DND-41 (cell line): ENCODE measurements around the gene TMEM242.

Experiments
- ATAC-seq: fragments of 200-7000 bp; cut with Tn5 transposase; 3 replicates; pipeline ENCODE4 v1.9.1; 2021; ENCODE audit warnings: low read depth; ENCODE audit not compliant: insufficient read depth
- DNase-seq: peaks from one replicate; pipeline ENCODE4 v3.0.0-alpha.2; 2020
- H2AFZ ChIP-seq: 2 replicates; pipeline ENCODE4 v1.6.0; 2012; ENCODE audit warnings: low read depth, low read length
- H3K27ac ChIP-seq: 2 replicates; pipeline ENCODE4 v1.5.1; 2012; ENCODE audit warnings: low read length, inconsistent platforms
- H3K27me3 ChIP-seq: fragments of 200-600 bp; sonication (generic); 2 replicates; pipeline ENCODE4 v1.6.0; 2012; ENCODE audit warnings: low read length, mild to moderate bottlenecking, inconsistent platforms; ENCODE audit not compliant: insufficient read depth, poor library complexity
- H3K36me3 ChIP-seq: 2 replicates; pipeline ENCODE4 v1.5.1; 2012; ENCODE audit warnings: low read length, inconsistent platforms; ENCODE audit not compliant: insufficient read depth
- H3K4me1 ChIP-seq: 2 replicates; pipeline ENCODE4 v1.5.1; 2012; ENCODE audit warnings: mild to moderate bottlenecking, low read length; ENCODE audit not compliant: insufficient read depth
- H3K4me2 ChIP-seq: 2 replicates; pipeline ENCODE4 v1.6.0; 2012; ENCODE audit warnings: mild to moderate bottlenecking, moderate library complexity, low read length, inconsistent platforms; ENCODE audit not compliant: insufficient read depth
- H3K4me3 ChIP-seq, 2 experiments: fragments of 200-600 bp in 1 of 2; shearing (Covaris generic) in 1 of 2; 2 replicates each; pipeline ENCODE4 v1.5.1; 2012 to 2016; ENCODE audit warnings: inconsistent platforms in 2 of 2, low read length in 2 of 2, mild to moderate bottlenecking in 2 of 2, low read depth in 1 of 2, moderate library complexity in 1 of 2
- H3K79me2 ChIP-seq: 2 replicates; pipeline ENCODE4 v1.6.0; 2012; ENCODE audit warnings: low read length, inconsistent platforms; ENCODE audit not compliant: insufficient read depth
- H3K9ac ChIP-seq: 2 replicates; pipeline ENCODE4 v1.6.0; 2012; ENCODE audit warnings: low read depth, mild to moderate bottlenecking, inconsistent platforms, low read length, moderate library complexity
- H3K9me3 ChIP-seq: 2 replicates; pipeline ENCODE4 v1.5.1; 2012; ENCODE audit warnings: low read length, moderate library complexity, mild to moderate bottlenecking, inconsistent platforms; ENCODE audit not compliant: insufficient read depth, severe bottlenecking
- H4K20me1 ChIP-seq: 2 replicates; pipeline ENCODE4 v1.6.0; 2012; ENCODE audit warnings: low read length; ENCODE audit not compliant: insufficient read depth
- EZH2 ChIP-seq: IDR thresholded peaks from 3 replicates; pipeline ENCODE4 v1.6.1; 2012; ENCODE audit warnings: borderline replicate concordance, low read depth, mild to moderate bottlenecking, moderate library complexity, low read length, inconsistent platforms; ENCODE audit not compliant: severe bottlenecking
- TF ChIP-seq, protein P1 (sequence below): IDR thresholded peaks from 2 replicates; pipeline ENCODE4 v1.5.1; 2012; ENCODE audit warnings: borderline replicate concordance, low read length, moderate library complexity, mild to moderate bottlenecking; ENCODE audit not compliant: poor library complexity, severe bottlenecking; ENCODE audit errors: extremely low read depth

TMEM242 gene

DNA sequence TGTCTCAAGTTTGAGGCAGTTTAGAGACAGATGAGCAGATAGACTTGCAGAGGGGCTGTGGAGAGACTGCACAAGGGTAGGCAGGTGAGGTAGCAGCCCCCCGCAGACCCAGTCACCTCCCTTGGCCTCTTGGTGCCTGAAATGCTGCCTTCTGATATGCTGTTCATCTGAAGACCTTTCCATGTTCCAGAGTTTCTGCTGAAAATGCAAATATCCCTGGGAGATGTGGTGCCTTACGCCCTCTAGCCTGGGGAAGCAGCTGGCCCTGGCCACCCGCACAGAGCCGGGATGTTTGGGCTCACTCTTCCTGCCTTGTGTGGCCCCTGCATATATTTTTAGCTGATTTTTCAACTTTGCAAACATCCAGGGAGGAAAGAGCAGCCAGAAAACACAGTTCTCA is 51.4 kb downstream of the TMEM242 start:
- peaks cover 20% of the 10 kb centered on the region for H3K4me1 ChIP-seq
- H4K20me1 ChIP-seq = no peaks in the 10 kb centered on the region
- ATAC-seq = no peak

DNA sequence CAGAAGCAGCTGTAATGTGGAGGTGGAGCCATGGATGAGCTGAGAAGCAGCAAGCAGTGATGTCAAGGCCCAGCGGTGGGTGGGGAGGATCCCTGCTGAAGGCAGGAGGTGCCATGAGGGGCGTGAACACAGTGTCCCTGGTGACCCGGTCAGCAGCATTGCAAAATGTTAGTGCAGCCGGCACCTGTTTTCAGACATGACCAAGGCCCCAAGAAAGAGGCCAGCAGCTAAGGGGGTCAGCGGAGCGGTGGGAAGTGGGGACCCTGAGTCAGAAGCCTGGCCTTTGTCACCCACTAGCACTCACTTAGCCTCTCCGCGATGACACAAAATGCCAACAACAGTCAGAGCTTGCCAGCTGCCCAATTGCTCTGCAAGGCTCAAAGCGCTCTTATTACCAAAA is 51.9 kb downstream of the TMEM242 start:
- Histone ChIP-seq H3K4me2 (no peak overlapping the region), H3K36me3 (no peaks in the 10 kb centered on the region), H2AFZ (no peak overlapping the region), H3K27me3 (peaks cover 14% of the 10 kb centered on the region), H3K27ac (no peak overlapping the region), H3K4me1 (peaks cover 20% of the 10 kb centered on the region), H3K9me3 (peaks cover 3% of the 10 kb centered on the region), H3K9ac (no peak overlapping the region), H3K79me2 (no peaks in the 10 kb centered on the region), H4K20me1 (no peaks in the 10 kb centered on the region), H3K4me3 (no peak overlapping the region)
- no peak for DNase-seq
- ATAC-seq = no peak
- TF ChIP-seq EZH2 = no peak
- TF ChIP-seq, protein P1, sequence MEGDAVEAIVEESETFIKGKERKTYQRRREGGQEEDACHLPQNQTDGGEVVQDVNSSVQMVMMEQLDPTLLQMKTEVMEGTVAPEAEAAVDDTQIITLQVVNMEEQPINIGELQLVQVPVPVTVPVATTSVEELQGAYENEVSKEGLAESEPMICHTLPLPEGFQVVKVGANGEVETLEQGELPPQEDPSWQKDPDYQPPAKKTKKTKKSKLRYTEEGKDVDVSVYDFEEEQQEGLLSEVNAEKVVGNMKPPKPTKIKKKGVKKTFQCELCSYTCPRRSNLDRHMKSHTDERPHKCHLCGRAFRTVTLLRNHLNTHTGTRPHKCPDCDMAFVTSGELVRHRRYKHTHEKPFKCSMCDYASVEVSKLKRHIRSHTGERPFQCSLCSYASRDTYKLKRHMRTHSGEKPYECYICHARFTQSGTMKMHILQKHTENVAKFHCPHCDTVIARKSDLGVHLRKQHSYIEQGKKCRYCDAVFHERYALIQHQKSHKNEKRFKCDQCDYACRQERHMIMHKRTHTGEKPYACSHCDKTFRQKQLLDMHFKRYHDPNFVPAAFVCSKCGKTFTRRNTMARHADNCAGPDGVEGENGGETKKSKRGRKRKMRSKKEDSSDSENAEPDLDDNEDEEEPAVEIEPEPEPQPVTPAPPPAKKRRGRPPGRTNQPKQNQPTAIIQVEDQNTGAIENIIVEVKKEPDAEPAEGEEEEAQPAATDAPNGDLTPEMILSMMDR = no peak

More for the DNA sequence above, 51.4 kb downstream of the TMEM242 start:
- no peak overlapping the region for H3K9ac ChIP-seq
- no peak overlapping the region for H2AFZ ChIP-seq
- no peaks in the 10 kb centered on the region for H3K36me3 ChIP-seq
- no peak overlapping the region for H3K27ac ChIP-seq
- DNase-seq = no peak
- no peak for TF ChIP-seq EZH2
- TF ChIP-seq, protein P1 = no peak
- H3K4me3 ChIP-seq = no peak overlapping the region
- peaks cover 3% of the 10 kb centered on the region for H3K9me3 ChIP-seq
- H3K79me2 ChIP-seq = no peaks in the 10 kb centered on the region
- peaks cover 18% of the 10 kb centered on the region for H3K27me3 ChIP-seq
- H3K4me2 ChIP-seq = no peak overlapping the region

DNA sequence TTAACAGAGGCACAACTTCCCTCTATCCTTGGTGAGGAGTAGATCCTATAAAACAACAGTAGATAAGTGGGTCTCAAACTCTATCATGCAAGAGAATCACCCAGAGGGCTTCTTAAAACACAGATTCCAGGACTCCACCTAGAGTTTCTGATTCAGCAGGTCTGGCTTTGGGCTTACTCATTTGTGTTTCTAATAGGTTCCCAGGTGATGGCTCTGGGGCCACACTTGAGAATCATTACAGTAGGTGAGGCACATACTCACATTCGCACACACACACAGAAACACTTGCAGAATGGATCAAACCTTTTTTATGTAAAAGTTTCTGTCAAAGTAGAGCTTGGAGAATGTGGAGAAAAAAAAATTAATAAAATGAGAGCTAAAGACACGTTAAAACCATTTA is 52.4 kb downstream of the TMEM242 start:
- H3K36me3 ChIP-seq = no peaks in the 10 kb centered on the region
- H3K4me1 ChIP-seq = peaks cover 20% of the 10 kb centered on the region
- H3K4me3 ChIP-seq = no peak overlapping the region
- H3K27me3 ChIP-seq = peaks cover 11% of the 10 kb centered on the region
- no peak overlapping the region for H3K9ac ChIP-seq
- no peak overlapping the region for H3K4me2 ChIP-seq
- H4K20me1 ChIP-seq = no peaks in the 10 kb centered on the region
- no peak overlapping the region for H3K27ac ChIP-seq
- ATAC-seq (no peak), DNase-seq (no peak)
- H3K79me2 ChIP-seq = no peaks in the 10 kb centered on the region
- H3K9me3 ChIP-seq = peaks cover 3% of the 10 kb centered on the region
- H2AFZ ChIP-seq = no peak overlapping the region
- TF ChIP-seq, protein P1 = no peak
- TF ChIP-seq EZH2 = no peak

DNA sequence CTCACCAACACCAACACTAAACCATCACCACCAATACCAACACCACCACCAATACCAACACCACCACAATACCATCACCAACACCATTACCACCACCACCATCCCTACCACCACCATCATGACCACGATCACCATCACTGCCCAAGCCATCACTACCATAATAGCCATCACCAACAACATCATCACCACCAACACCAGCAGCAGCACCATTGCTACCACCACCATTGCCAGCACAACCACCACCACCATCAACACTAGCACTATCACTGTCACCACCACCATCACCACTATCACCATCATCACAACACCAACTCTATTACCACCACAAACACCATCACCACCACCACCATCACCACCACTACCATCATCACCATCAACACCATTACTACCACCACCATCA is 53.0 kb downstream of the TMEM242 start:
- Histone ChIP-seq H3K79me2 (no peaks in the 10 kb centered on the region), H3K4me2 (no peak overlapping the region), H3K27me3 (peaks cover 11% of the 10 kb centered on the region), H4K20me1 (no peaks in the 10 kb centered on the region), H3K36me3 (no peaks in the 10 kb centered on the region), H2AFZ (no peak overlapping the region), H3K9ac (no peak overlapping the region), H3K4me3 (no peak overlapping the region), H3K4me1 (peaks cover 20% of the 10 kb centered on the region), H3K9me3 (peaks cover 3% of the 10 kb centered on the region), H3K27ac (no peak overlapping the region)
- TF ChIP-seq, protein P1 = no peak
- TF ChIP-seq EZH2 = no peak
- ATAC-seq (no peak), DNase-seq (no peak)
